HG02610 (cell line): ENCODE results near the gene GPX4.
"Not testable (repeated sequence)": the region's sequence is repeated elsewhere in the genome, so short reads cannot be mapped to it uniquely, and the experiment has no call there.

Experiments
- ATAC-seq: cut with Tn5 transposase; IDR thresholded peaks from one replicate; pipeline ENCODE4 v1.9.1; 2021; ENCODE audit warnings: mild to moderate bottlenecking, moderate library complexity; ENCODE audit not compliant: unreplicated experiment

GPX4 gene

GRCh38 chr19:1113030-1113985 is 9.5 kb downstream of the GPX4 start:
- no peak for ATAC-seq

GRCh38 chr19:1113986-1114483 is 10.2 kb downstream of the GPX4 start:
- ATAC-seq: no peak

- not testable (repeated sequence) for ATAC-seq
These were observed 10.9 kb downstream of the GPX4 start for GRCh38 chr19:1114728-1115127.

GRCh38 chr19:1115646-1116420 is 12.0 kb downstream of the GPX4 start:
- no peak for ATAC-seq

- no peak for ATAC-seq
These were observed 13.2 kb downstream of the GPX4 start for GRCh38 chr19:1116726-1117581.

- ATAC-seq: no peak
These were observed 13.9 kb downstream of the GPX4 start for GRCh38 chr19:1117654-1118053.

- ATAC-seq: no peak
These were observed 15.2 kb downstream of the GPX4 start for GRCh38 chr19:1118999-1119398.

- ATAC-seq: no peak
These were observed 15.9 kb downstream of the GPX4 start for GRCh38 chr19:1119475-1120217.

GRCh38 chr19:1121395-1121794 is 17.6 kb downstream of the GPX4 start:
- no peak for ATAC-seq

- no peak for ATAC-seq
These were observed 18.5 kb downstream of the GPX4 start for GRCh38 chr19:1122021-1122971.

- no peak for ATAC-seq
These were observed 19.2 kb downstream of the GPX4 start for GRCh38 chr19:1122972-1123363.

- ATAC-seq: no peak
These were observed 19.6 kb downstream of the GPX4 start for GRCh38 chr19:1123381-1123780.

GRCh38 chr19:1123885-1124677 is 20.3 kb downstream of the GPX4 start:
- ATAC-seq: no peak

GRCh38 chr19:1125601-1126467 is 22.0 kb downstream of the GPX4 start:
- ATAC-seq: no peak

- ATAC-seq: no peak
These were observed 23.4 kb downstream of the GPX4 start for GRCh38 chr19:1126984-1127760.

GRCh38 chr19:1128106-1128505 is 24.3 kb downstream of the GPX4 start:
- no peak for ATAC-seq
